HAP-1 (cell line): ENCODE results near the gene C10orf67.
"Not testable (repeated sequence)": the region's sequence is repeated elsewhere in the genome, so short reads cannot be mapped to it uniquely, and the experiment has no call there.

Source experiments
- DNase-seq, 2 experiments: peaks; one replicate each; pipeline ENCODE4 v3.0.0-alpha.2; 2016 to 2020; ENCODE audit warnings: low spot score in 2 of 2
- H3K27me3 ChIP-seq: fragments of 250-450 bp; sonication (Bioruptor Pico); 2 replicates; pipeline ENCODE4 v1.5.1; 2020; ENCODE audit warnings: low read depth, mild to moderate bottlenecking, moderate library complexity
- H3K36me3 ChIP-seq: fragments of 250-450 bp; sonication (Bioruptor Pico); replicated peaks from 2 replicates; pipeline ENCODE4 v1.5.1; 2020; ENCODE audit warnings: mild to moderate bottlenecking
- H3K4me1 ChIP-seq: fragments of 250-450 bp; sonication (Bioruptor Pico); 2 replicates; pipeline ENCODE4 v1.5.1; 2020; ENCODE audit warnings: mild to moderate bottlenecking
- H3K4me3 ChIP-seq: fragments of 250-450 bp; sonication (Bioruptor Pico); 2 replicates; pipeline ENCODE4 v1.5.1; 2020; ENCODE audit warnings: mild to moderate bottlenecking, moderate library complexity
- H3K9me3 ChIP-seq: fragments of 250-450 bp; sonication (Bioruptor Pico); 2 replicates; pipeline ENCODE4 v1.5.1; 2020; ENCODE audit warnings: mild to moderate bottlenecking, moderate library complexity
- in situ Hi-C: fragments of 300-500 bp; cut with MboI; formaldehyde crosslinking; loops from 3 replicates; pipeline ENCODE4 v1.14.3; 2020; ENCODE audit warnings: low sequenced_read_pairs, inconsistent platforms, mixed read lengths

C10orf67 gene

DNA sequence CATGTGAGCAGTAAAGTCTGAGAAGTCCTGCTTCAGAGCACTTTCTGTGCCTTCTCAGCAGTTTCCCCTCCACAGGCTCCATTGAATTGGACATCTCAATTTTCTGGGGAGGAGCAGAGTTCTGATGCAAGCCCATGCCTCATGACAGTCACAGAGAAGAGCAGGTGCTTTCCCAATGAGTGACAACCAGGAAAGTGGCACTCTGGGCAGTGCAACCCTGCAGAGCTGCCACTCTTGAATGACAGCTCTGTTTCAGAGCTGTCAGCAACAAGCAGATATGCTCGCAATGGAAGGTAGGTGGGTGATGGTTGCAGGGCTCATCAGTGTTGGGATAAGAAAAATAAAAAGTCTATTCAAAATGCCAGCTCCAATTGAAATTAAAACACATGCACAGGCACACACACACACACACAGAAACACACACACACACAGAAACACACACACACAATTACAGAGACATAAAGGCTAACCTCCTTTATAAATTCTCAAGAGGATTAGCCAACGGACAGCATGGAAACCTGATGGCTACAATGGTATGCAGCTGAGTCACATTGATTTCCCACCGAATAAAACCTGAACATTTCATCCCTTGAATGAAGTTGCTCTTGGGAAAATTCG is 50.5 kb downstream of the C10orf67 start:
- no peak for DNase-seq
- H3K4me3 ChIP-seq = no peak overlapping the region
- in situ Hi-C loops = loop anchor here (5.0 kb wide), 1 partner anchor 137 kb away; no protein-coding TSS in a partner anchor

DNA sequence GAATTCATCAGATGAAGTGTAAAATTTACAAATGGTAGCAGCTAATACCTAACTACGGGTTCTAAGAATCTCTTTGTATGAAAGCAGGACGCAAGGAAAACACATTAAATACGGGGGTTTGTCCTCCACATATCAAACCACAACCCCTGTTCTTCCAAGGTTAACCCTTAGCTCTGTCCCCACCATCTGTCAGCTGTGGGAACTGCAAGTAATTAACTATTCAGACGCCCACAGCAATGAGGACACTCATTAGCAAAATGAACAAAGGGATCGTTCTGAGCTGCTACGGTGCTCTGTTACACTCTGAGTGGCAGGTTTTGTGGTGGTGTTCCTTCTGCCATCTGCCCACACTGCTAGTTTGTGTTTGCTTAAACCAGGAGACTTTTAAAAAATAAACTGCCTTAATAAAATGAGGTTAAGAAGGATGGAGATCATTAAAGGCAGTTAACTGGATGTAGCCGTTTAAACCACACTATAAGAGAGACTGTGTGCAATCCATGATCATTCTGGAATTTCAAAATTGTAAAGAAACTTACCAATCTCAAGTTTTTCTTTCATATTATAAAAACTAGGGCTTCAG is 51.4 kb downstream of the C10orf67 start:
- H3K27me3 ChIP-seq = no peaks in the 10 kb centered on the region

More for the DNA sequence above, 50.5 kb downstream of the C10orf67 start:
- no peaks in the 10 kb centered on the region for H3K27me3 ChIP-seq
- H3K9me3 ChIP-seq = no peaks in the 10 kb centered on the region
- peaks cover 40% of the 10 kb centered on the region for H3K4me1 ChIP-seq
- no peaks in the 10 kb centered on the region for H3K36me3 ChIP-seq

DNA sequence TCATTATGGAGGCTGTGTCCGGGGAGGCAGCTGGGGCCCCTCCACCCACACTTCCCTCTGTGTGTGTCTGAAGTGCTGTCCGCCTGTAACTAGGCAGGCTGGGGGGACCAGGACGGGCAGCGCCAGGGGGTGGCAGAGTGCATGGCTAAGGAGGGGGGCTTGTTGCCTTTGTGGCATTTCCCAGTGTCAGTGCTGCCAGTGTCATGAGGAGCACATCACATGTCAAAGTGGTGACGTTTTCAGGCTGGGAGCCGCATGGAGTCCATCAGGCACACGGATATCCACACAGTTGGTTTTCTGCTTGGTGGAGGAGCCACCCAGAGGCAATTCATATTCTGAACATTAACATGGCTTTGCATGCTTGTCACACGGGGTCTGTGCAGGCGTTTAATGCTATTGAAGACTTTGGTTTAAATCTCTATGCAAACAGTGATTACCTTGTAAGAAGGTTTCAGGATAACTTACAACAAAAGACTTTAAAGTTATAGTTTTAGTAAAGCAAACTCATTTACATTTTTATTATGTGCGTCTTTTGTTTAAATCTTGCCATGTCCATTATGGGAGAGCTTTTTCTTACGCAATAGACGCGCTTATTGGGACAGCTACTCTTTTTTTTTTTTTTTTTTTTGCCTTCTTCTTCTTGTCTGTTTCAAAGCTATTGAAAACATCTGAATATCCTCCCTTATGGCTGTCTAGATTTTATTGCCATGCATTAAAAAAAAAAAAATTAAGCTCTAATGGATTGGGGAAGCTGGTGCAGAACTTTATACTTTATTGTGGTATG is 52.9 kb downstream of the C10orf67 start:
- DNase-seq = peak; percentile 81 to 97
- in situ Hi-C loops = loop anchor here (5.0 kb wide), 1 partner anchor 134 kb away; no protein-coding TSS in a partner anchor
- Histone ChIP-seq H3K4me1 (peaks cover 40% of the 10 kb centered on the region), H3K36me3 (no peaks in the 10 kb centered on the region), H3K27me3 (no peaks in the 10 kb centered on the region), H3K9me3 (peaks cover 2% of the 10 kb centered on the region; the same call in 1 of the 2 replicates), H3K4me3 (no peak overlapping the region)

More for the DNA sequence above, 51.4 kb downstream of the C10orf67 start:
- Histone ChIP-seq H3K4me1 (peaks cover 40% of the 10 kb centered on the region), H3K36me3 (no peaks in the 10 kb centered on the region), H3K4me3 (no peak overlapping the region), H3K9me3 (no peaks in the 10 kb centered on the region)
- in situ Hi-C loops = loop anchor here (5.0 kb wide), 1 partner anchor 136 kb away; no protein-coding TSS in a partner anchor
- DNase-seq = peak; percentile 74 to 82

DNA sequence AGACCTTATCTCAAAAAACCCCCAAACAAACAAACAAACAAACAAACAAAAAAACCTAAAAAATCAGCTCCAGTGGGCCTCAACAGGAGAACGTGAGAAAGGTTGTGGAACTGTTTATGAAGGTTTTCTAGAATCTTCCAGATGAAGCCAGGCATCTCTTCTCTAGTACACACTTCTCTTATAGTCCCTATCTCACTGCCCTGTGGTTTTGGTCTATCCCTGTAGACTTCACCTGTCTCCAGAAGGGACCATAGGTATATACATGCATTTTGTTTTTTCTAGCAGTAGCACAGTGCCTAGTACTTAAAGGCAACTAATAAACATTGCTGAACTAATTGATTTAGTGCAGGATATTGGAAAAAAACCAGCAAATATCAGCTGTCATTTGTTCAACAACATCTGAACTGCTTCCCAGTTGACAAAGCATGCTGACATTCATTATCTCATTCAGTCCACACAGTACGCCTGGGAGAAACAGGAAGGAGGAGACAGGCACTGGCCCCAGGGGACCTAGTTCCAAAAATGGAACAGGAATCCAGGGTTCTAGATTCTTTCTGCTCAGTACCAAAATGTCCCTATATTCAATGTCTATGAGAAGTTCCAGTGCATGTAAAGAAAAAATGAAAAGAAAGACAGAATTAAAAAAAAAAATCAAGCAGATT is 59.8 kb downstream of the C10orf67 start:
- no peak for DNase-seq
- Histone ChIP-seq H3K27me3 (no peaks in the 10 kb centered on the region), H3K4me1 (peaks cover 8% of the 10 kb centered on the region), H3K36me3 (no peaks in the 10 kb centered on the region), H3K9me3 (peaks cover 2% of the 10 kb centered on the region; the same call in 1 of the 2 replicates), H3K4me3 (no peak overlapping the region)
- in situ Hi-C loops = no loop called here

DNA sequence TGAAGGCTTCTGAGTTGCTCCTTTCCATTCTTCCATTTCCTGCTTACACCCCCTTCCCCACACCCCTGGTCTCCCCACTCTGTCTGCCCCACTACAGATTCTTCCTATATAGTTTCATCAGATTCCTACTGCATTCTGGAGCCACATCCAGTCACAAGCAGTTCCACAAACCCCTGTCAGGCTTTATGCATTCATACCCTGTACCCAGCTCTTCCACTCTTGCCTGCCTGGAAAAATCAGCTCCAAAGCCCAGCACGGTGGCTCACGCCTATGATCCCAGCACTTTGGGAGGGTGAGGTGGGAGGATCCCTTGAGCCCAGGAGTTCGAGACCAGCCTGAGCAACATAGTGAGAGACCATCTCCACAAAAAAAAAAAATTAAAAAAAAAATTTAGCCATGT is 60.4 kb downstream of the C10orf67 start:
- no peak for DNase-seq
- Histone ChIP-seq H3K4me3 (no peak overlapping the region), H3K27me3 (no peaks in the 10 kb centered on the region), H3K4me1 (peaks cover 8% of the 10 kb centered on the region), H3K9me3 (peaks cover 2% of the 10 kb centered on the region; the same call in 1 of the 2 replicates), H3K36me3 (no peaks in the 10 kb centered on the region)
- in situ Hi-C loops = no loop called here

DNA sequence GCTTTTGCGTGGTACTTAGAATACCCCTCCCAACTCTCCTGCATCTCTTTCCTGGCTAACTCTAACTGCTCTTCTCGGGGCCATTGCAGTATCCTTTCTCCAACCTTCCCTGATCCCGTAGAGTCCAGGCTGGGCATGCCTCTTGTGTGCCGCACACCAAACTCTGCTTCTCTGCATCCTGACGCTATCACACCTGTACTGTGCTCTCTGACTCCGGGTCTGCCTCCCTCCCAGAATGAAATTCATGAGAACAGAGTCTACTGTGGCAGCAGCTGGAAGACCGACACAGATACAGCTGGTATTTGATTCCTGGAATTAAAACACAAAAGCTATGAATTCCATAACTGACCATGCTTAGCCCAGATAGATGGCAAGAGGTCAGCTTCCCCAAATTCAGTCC is 60.9 kb downstream of the C10orf67 start:
- peaks cover 8% of the 10 kb centered on the region for H3K4me1 ChIP-seq
- peaks cover 2% of the 10 kb centered on the region; the same call in 1 of the 2 replicates for H3K9me3 ChIP-seq
- no peak for DNase-seq
- no peak overlapping the region for H3K4me3 ChIP-seq
- in situ Hi-C loops = no loop called here
- no peaks in the 10 kb centered on the region for H3K36me3 ChIP-seq
- no peaks in the 10 kb centered on the region for H3K27me3 ChIP-seq

DNA sequence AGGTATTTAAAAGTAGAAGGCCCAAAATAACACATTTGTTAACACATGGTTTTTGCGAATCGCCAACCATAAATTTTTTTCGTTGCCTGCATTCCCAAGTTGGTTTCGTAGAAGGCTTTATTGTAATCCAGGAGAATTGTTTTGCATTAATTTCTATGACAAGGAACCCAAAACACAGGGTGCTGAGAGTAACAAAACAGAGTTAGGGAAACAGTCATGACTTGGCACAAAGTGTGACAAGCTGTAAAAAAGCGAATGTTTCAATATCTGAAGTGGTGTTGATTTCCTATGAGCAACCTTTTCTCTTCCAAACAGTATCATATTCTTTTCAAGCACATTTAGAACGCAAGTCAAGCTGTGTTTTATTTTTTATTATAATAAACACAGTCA is 63.6 kb downstream of the C10orf67 start:
- H3K4me3 ChIP-seq = no peak overlapping the region
- in situ Hi-C loops = no loop called here

DNA sequence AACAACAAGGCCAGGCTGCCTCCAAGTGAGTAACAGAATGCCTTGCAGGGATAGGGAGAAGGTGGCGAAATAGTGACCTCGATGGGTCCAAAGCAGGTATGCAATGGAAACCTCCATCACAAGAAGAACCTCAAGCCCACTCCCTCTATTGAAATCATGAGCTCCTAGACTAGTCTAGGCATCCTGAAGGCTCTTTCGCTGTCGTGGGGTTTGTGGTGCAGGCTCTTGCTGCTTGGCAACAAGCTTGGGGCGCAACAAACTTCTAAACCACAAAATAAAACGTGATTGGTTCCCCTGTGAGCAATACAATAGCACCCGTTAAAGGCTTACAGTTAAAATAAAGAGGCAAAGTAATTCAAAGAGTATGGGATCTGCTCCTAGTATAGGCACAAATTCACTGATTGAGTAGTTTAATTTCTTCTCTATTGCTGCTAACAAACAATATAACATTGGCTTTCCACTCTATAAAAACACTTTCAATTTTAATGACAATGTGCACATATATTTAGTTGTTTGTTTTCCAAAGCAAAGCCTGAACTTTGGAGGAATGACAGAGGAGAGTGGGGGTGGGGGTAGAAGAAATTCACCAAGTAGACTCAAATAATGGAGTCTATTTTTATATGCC is 64.1 kb downstream of the C10orf67 start:
- peak in 1 of 2 experiments; percentile 27 for DNase-seq
- Histone ChIP-seq H3K27me3 (no peaks in the 10 kb centered on the region), H3K36me3 (no peaks in the 10 kb centered on the region), H3K9me3 (no peaks in the 10 kb centered on the region), H3K4me3 (no peak overlapping the region), H3K4me1 (peaks cover 8% of the 10 kb centered on the region)
- in situ Hi-C loops = no loop called here

More for the DNA sequence above, 63.6 kb downstream of the C10orf67 start:
- no peaks in the 10 kb centered on the region for H3K36me3 ChIP-seq
- H3K4me1 ChIP-seq = peaks cover 8% of the 10 kb centered on the region
- no peaks in the 10 kb centered on the region for H3K9me3 ChIP-seq
- H3K27me3 ChIP-seq = no peaks in the 10 kb centered on the region
- DNase-seq = no peak

DNA sequence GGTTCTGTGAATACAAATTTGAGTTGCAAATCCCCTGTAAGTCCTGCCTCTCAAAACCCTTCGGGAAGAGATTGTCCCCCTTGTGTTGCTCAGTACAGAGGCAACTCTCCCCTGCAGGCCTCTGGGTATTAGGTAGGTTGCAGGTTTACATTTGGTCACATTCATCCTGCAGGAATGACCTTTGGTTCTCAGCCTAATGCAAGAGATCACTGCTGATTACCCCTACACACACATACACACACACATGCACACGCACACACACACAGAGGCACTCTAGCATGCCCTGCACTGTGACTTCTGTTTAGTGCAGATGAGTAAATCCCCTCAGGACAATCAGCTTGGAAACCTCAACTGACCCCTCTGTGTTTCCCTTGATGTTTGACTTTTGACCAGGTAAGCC is 69.2 kb downstream of the C10orf67 start:
- no peak for DNase-seq
- Histone ChIP-seq H3K36me3 (no peaks in the 10 kb centered on the region), H3K27me3 (no peaks in the 10 kb centered on the region), H3K4me3 (no peak overlapping the region), H3K9me3 (peaks cover 3% of the 10 kb centered on the region; the same call in 1 of the 2 replicates), H3K4me1 (peaks cover under 1% of the 10 kb centered on the region; the same call in 1 of the 2 replicates)
- in situ Hi-C loops = no loop called here

DNA sequence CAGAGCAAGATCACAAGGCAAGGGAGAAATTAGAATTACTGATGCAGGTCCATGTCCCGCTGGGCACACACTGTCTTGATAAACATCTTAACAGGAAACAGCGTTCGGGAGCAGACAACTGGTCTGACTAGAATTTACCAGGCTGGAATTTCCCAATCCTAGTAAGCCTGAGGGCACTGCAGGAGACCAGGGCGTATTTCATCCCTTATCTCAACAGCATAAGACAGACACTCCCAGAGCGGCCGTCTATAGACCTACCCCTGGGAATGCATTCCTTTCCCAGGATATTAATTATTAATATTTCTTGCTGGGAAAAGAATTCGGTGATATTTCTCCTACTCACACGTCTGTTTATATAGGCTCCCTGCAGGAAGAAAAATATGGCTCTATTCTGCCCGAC is 70.4 kb downstream of the C10orf67 start:
- H3K9me3 ChIP-seq, DNase-seq, H3K36me3 ChIP-seq, H3K27me3 ChIP-seq, H3K4me1 ChIP-seq, H3K4me3 ChIP-seq, in situ Hi-C loops: not testable (repeated sequence)

DNA sequence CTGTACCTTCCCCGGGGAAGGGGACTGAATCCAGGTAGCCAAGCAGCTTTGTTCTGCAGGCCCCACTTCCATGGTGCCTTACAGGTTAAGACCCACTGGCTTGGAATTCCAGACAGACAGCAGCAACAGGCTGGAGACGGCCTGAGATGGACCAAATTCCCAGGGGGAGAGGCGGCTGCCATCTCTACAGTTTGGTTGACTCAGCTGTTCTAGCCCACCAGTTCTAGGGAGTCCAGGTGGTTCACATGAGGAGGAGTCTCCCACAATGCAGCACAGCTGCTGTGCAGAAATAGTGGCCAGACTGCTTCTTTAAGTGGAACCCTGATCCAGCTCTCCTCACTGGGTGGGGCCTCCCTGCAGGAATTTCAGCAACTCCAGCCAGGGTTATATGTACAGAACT is 74.1 kb downstream of the C10orf67 start:
- H3K27me3 ChIP-seq = no peaks in the 10 kb centered on the region
- no peak overlapping the region for H3K4me3 ChIP-seq
- no peaks in the 10 kb centered on the region for H3K4me1 ChIP-seq
- in situ Hi-C loops = no loop called here
- DNase-seq = no peak
- H3K36me3 ChIP-seq = no peaks in the 10 kb centered on the region
- peaks cover 3% of the 10 kb centered on the region; the same call in 1 of the 2 replicates for H3K9me3 ChIP-seq

DNA sequence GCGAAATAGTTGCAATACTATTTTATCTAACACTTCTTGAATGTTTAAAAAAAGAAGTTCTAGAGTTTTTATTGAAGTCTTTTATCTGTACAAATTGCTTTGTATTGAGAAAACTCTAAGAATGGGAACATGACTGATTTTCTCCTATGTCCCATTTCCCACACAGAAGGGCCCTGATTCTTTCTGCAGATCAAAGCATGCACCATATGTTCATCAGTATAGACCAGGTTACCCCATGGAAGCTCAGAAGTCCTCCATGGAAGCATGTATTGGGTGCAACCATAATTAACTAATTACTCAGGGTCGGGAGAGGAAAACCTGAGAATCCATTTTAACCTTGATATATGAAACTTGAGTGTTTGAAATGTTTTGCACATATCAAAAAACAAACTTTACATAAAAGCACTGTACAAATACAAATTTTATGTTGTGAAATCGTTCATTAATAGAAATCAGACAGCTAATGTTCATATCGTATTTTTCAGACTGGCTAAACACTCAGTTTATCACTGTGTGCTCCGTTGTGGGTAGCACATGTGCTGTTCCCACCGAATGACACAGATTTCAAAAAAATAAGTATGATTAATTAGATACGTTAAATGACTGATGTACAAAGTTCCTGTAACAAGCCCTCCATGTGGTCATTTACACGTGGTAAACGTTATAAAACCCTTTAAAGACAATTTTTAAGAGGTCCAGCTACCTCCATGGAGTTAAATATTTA is 81.0 kb downstream of the C10orf67 start:
- no peak for DNase-seq
- peaks cover 3% of the 10 kb centered on the region for H3K27me3 ChIP-seq

DNA sequence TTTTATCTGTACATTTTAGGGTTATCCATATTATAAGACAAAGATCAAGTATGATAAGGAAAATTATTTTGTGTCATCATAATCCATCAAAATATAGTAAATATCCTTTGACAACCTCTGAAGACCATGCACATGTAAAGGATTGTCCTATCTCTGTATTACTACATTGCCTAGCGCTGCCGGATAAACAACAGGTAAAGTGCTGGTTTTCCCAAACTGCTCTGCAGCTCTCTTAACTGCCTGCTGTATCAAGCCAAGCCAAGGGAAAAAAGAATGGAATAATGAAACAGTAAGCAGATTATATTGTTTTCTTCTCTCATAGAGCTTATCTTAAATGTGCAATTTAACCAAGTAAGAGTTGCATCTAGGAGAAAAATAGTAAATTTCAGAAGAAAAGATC is 81.7 kb downstream of the C10orf67 start:
- Histone ChIP-seq H3K4me3 (no peak overlapping the region), H3K4me1 (no peaks in the 10 kb centered on the region), H3K36me3 (no peaks in the 10 kb centered on the region), H3K27me3 (peaks cover 3% of the 10 kb centered on the region), H3K9me3 (no peaks in the 10 kb centered on the region)
- in situ Hi-C loops = no loop called here
- DNase-seq = no peak

More for the DNA sequence above, 81.0 kb downstream of the C10orf67 start:
- in situ Hi-C loops = no loop called here
- Histone ChIP-seq H3K9me3 (no peaks in the 10 kb centered on the region), H3K36me3 (no peaks in the 10 kb centered on the region), H3K4me3 (no peak overlapping the region), H3K4me1 (no peaks in the 10 kb centered on the region)
